H9 (cell line): Measurements from ENCODE around the gene ADGRD1. TPM values are rescaled to one million over a fixed set of nuclear protein-coding genes. Genes with fewer than 3 reads are reported as not detected.
"Not testable (repeated sequence)": the region's sequence is repeated elsewhere in the genome, so short reads cannot be mapped to it uniquely, and the experiment has no call there.

Experiments
- DNase-seq: peaks from one replicate; pipeline ENCODE4 v3.0.0-alpha.2; 2017
- H2AFZ ChIP-seq: one replicate; pipeline ENCODE4 v1.6.1; 2013; ENCODE audit warnings: mild to moderate bottlenecking, low read length, control low read depth, moderate library complexity
- H2AK5ac ChIP-seq: 2 replicates; pipeline ENCODE4 v1.6.1; 2013; ENCODE audit warnings: low read length, control low read depth, mixed read lengths; ENCODE audit not compliant: insufficient read length
- H2BK120ac ChIP-seq: one replicate; pipeline ENCODE4 v1.6.1; 2013; ENCODE audit warnings: low read depth, mild to moderate bottlenecking, low read length, control low read depth, inconsistent platforms; ENCODE audit not compliant: poor library complexity, severe bottlenecking
- H2BK12ac ChIP-seq: 2 replicates; pipeline ENCODE4 v1.6.1; 2013; ENCODE audit warnings: low read length, control low read depth, mixed read lengths, low read depth; ENCODE audit not compliant: insufficient read length
- H2BK15ac ChIP-seq: 2 replicates; pipeline ENCODE4 v1.6.1; 2013; ENCODE audit warnings: low read depth, low read length, control low read depth
- H2BK20ac ChIP-seq: one replicate; pipeline ENCODE4 v1.6.1; 2013; ENCODE audit warnings: low read depth, mild to moderate bottlenecking, low read length, control low read depth, inconsistent platforms; ENCODE audit not compliant: poor library complexity, severe bottlenecking
- H2BK5ac ChIP-seq: 2 replicates; pipeline ENCODE4 v1.6.1; 2013; ENCODE audit warnings: low read length, control low read depth, mixed read lengths; ENCODE audit not compliant: insufficient read length
- H3K14ac ChIP-seq: 2 replicates; pipeline ENCODE4 v1.6.1; 2013; ENCODE audit warnings: low read length, control low read depth; ENCODE audit not compliant: insufficient read depth
- H3K18ac ChIP-seq: 2 replicates; pipeline ENCODE4 v1.6.1; 2013; ENCODE audit warnings: low read depth, mild to moderate bottlenecking, mixed read lengths, low read length, control low read depth; ENCODE audit not compliant: insufficient read length
- H3K23ac ChIP-seq: 2 replicates; pipeline ENCODE4 v1.6.1; 2013; ENCODE audit warnings: low read length, control low read depth, mixed read lengths, low read depth; ENCODE audit not compliant: insufficient read length
- H3K23me2 ChIP-seq: 2 replicates; pipeline ENCODE4 v1.6.1; 2013; ENCODE audit warnings: low read depth, mild to moderate bottlenecking, mixed read lengths, low read length, control low read depth; ENCODE audit not compliant: insufficient read length, poor library complexity, severe bottlenecking
- H3K27ac ChIP-seq: 2 replicates; pipeline ENCODE4 v1.5.1; 2013; ENCODE audit warnings: low read length, control low read depth, mixed read lengths, low read depth; ENCODE audit not compliant: insufficient read length
- H3K27me3 ChIP-seq: 2 replicates; pipeline ENCODE4 v1.6.1; 2013; ENCODE audit warnings: low read length, control low read depth, inconsistent platforms; ENCODE audit not compliant: insufficient read depth
- H3K4ac ChIP-seq: 2 replicates; pipeline ENCODE4 v1.6.1; 2013; ENCODE audit warnings: low read depth, mild to moderate bottlenecking, control low read depth, inconsistent platforms, low read length, moderate library complexity
- H3K4me1 ChIP-seq: 2 replicates; pipeline ENCODE4 v1.6.1; 2013; ENCODE audit warnings: low read length, control low read depth, inconsistent platforms; ENCODE audit not compliant: insufficient read depth
- H3K4me2 ChIP-seq: 2 replicates; pipeline ENCODE4 v1.6.1; 2013; ENCODE audit warnings: low read length, control low read depth, mixed read lengths; ENCODE audit not compliant: insufficient read length, insufficient read depth
- H3K56ac ChIP-seq: 2 replicates; pipeline ENCODE4 v1.6.1; 2013; ENCODE audit warnings: low read depth, mild to moderate bottlenecking, mixed read lengths, low read length, control low read depth; ENCODE audit not compliant: insufficient read length
- H3K79me1 ChIP-seq: 2 replicates; pipeline ENCODE4 v1.6.1; 2013; ENCODE audit warnings: low read depth, mild to moderate bottlenecking, moderate library complexity, low read length, control low read depth, inconsistent platforms; ENCODE audit not compliant: insufficient read depth, poor library complexity, severe bottlenecking
- H3K79me2 ChIP-seq: 2 replicates; pipeline ENCODE4 v1.6.1; 2013; ENCODE audit warnings: low read length, control low read depth, inconsistent platforms; ENCODE audit not compliant: insufficient read depth
- H3K9ac ChIP-seq: 2 replicates; pipeline ENCODE4 v1.6.1; 2013; ENCODE audit warnings: low read length, control low read depth, mixed read lengths; ENCODE audit not compliant: insufficient read length; ENCODE audit errors: extremely low read depth
- H3K9me3 ChIP-seq: one replicate; pipeline ENCODE4 v1.6.1; 2013; ENCODE audit warnings: low read depth, low read length, inconsistent platforms; ENCODE audit not compliant: control insufficient read depth
- H3T11ph ChIP-seq: one replicate; pipeline ENCODE4 v1.6.1; 2013; ENCODE audit warnings: mild to moderate bottlenecking, low read length, control low read depth, inconsistent platforms
- H4K20me1 ChIP-seq: one replicate; pipeline ENCODE4 v1.6.1; 2013; ENCODE audit not compliant: control insufficient read depth, insufficient read length, insufficient read depth
- H4K5ac ChIP-seq: 2 replicates; pipeline ENCODE4 v1.6.1; 2013; ENCODE audit warnings: low read depth, mild to moderate bottlenecking, mixed read lengths, low read length, control low read depth; ENCODE audit not compliant: insufficient read length
- H4K8ac ChIP-seq: replicated peaks from 2 replicates; pipeline ENCODE4 v1.6.1; 2013; ENCODE audit warnings: low read length, control low read depth, mixed read lengths, low read depth; ENCODE audit not compliant: insufficient read length
- H4K91ac ChIP-seq: 2 replicates; pipeline ENCODE4 v1.6.1; 2013; ENCODE audit warnings: low read depth, mild to moderate bottlenecking, moderate library complexity, mixed read lengths, low read length, control low read depth; ENCODE audit not compliant: insufficient read length
- H3K27ac Mint-ChIP-seq, 3 experiments: 2 replicates in 2 of 3; 3 replicates in 1 of 3; pipeline ENCODE4 v1.8.0; 2020 to 2021; ENCODE audit warnings: mixed read lengths in 3 of 3, mild to moderate bottlenecking in 1 of 3, moderate library complexity in 1 of 3
- H3K27me3 Mint-ChIP-seq: 2 replicates; pipeline ENCODE4 v1.8.0; 2021; ENCODE audit warnings: low read depth, mild to moderate bottlenecking, moderate library complexity, mixed read lengths
- H3K36me3 Mint-ChIP-seq, 3 experiments: 2 replicates in 2 of 3; 3 replicates in 1 of 3; pipeline ENCODE4 v1.8.0; 2020 to 2021; ENCODE audit warnings: low read depth in 3 of 3, mixed read lengths in 3 of 3; ENCODE audit not compliant: insufficient read depth in 1 of 3
- H3K4me1 Mint-ChIP-seq, 2 experiments: 2 replicates each; pipeline ENCODE4 v1.8.0; 2020; ENCODE audit warnings: mixed read lengths in 2 of 2
- H3K4me3 Mint-ChIP-seq, 2 experiments: 2 replicates in 1 of 2; 3 replicates in 1 of 2; pipeline ENCODE4 v1.8.0; 2020 to 2021; ENCODE audit warnings: mild to moderate bottlenecking in 2 of 2, mixed read lengths in 2 of 2, moderate library complexity in 1 of 2
- H3K9me3 Mint-ChIP-seq, 2 experiments: 2 replicates in 1 of 2; 3 replicates in 1 of 2; pipeline ENCODE4 v1.8.0; 2020; ENCODE audit warnings: mild to moderate bottlenecking in 2 of 2, mixed read lengths in 2 of 2, moderate library complexity in 1 of 2
- CTCF ChIP-seq: fragments of 200-600 bp; sonication (generic); conservative IDR thresholded peaks from 3 replicates; pipeline ENCODE4 v1.8.0; 2021; ENCODE audit warnings: antibody characterized with exemption, mild to moderate bottlenecking
- WGBS: extraction: QIAGEN DNeasy Blood & Tissue Kit; methylation state at CpG from one replicate; pipeline ENCODE4 v1.1.7; 2013; ENCODE audit warnings: missing lambda C conversion rate, low lambda C conversion rate, mixed read lengths; ENCODE audit not compliant: insufficient read length; ENCODE audit errors: extremely low coverage; 5-methylcytosine and 5-hydroxymethylcytosine counted together
- total RNA-seq: library from RNA; stranded (reverse); gene quantifications from 2 replicates; pipeline ENCODE4 v1.2.1, GENCODE V29; 2021

Gene ADGRD1
- total RNA-seq, 1 experiment from 2014 or later, result 0.52 TPM

DNA sequence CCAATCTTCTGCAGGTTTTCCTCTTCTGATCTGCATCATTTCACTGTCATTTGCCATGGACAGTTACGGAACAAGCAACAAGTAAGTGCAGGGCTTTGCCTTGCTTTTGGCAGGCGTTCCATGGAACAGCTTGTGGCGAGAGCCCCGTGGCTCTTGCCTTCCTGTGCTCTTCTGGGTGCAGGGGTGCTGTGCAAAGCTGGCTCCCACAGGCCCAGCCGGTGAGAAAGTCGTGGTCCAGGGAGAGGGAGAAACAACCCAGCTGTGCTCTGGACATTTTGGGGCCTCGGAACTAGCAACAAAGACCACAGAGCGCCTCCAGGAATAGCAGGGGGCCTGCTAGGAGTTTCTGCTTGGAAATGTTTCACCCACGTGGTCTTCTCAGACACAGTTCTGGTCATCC lies 164.7 kb downstream of the ADGRD1 start:
- no peak overlapping the region for H4K5ac ChIP-seq
- no peaks in the 10 kb centered on the region for H3K79me1 ChIP-seq
- peaks cover 19% of the 10 kb centered on the region for H3K27me3 Mint-ChIP-seq
- H3K14ac ChIP-seq, result no peak overlapping the region
- no peak overlapping the region for H2BK5ac ChIP-seq
- H2AK5ac ChIP-seq, result no peak overlapping the region
- H3K4me1 ChIP-seq, result no peaks in the 10 kb centered on the region
- no peak overlapping the region for H3K18ac ChIP-seq
- H2AFZ ChIP-seq, result no peak overlapping the region
- no peak overlapping the region for H3K56ac ChIP-seq
- H2BK120ac ChIP-seq, result no peak overlapping the region
- no peak overlapping the region for H2BK20ac ChIP-seq
- H3K27me3 ChIP-seq, result no peaks in the 10 kb centered on the region
- H3K9me3 ChIP-seq, result no peaks in the 10 kb centered on the region
- DNase-seq, result peak; percentile 8
- H3K9me3 Mint-ChIP-seq, result no peaks in the 10 kb centered on the region
- no peak overlapping the region for H3K9ac ChIP-seq
- H3K79me2 ChIP-seq, result no peaks in the 10 kb centered on the region
- H4K91ac ChIP-seq, result no peak overlapping the region
- H3T11ph ChIP-seq, result no peak overlapping the region
- no peak for TF ChIP-seq CTCF
- H2BK15ac ChIP-seq, result no peak overlapping the region
- no peak overlapping the region for H2BK12ac ChIP-seq
- peaks cover 7 to 9% of the 10 kb centered on the region in 2 experiments for H3K4me1 Mint-ChIP-seq
- H3K4me3 Mint-ChIP-seq, result no peak overlapping the region
- no peak overlapping the region for H3K27ac Mint-ChIP-seq
- no peak overlapping the region for H4K8ac ChIP-seq
- no peak overlapping the region for H3K4ac ChIP-seq
- no peak overlapping the region for H3K4me2 ChIP-seq
- no peaks in the 10 kb centered on the region for H4K20me1 ChIP-seq
- H3K27ac ChIP-seq, result no peak overlapping the region
- H3K36me3 Mint-ChIP-seq, result no peaks in the 10 kb centered on the region
- no peak overlapping the region for H3K23ac ChIP-seq
- no peaks in the 10 kb centered on the region for H3K23me2 ChIP-seq
- no CpG with 5 or more reads among the region's 9 CpGs for WGBS

- peaks cover 19% of the 10 kb centered on the region for H3K27me3 Mint-ChIP-seq
- H3K9me3 Mint-ChIP-seq, H3K14ac ChIP-seq, H3K23me2 ChIP-seq, H4K8ac ChIP-seq, H2BK20ac ChIP-seq, H3K4me1 ChIP-seq, H3T11ph ChIP-seq, H4K91ac ChIP-seq, H3K27ac ChIP-seq, H3K4me2 ChIP-seq, H2BK120ac ChIP-seq, H3K4me1 Mint-ChIP-seq, H3K4me3 Mint-ChIP-seq, H3K79me1 ChIP-seq, H3K56ac ChIP-seq, H3K79me2 ChIP-seq, H2AK5ac ChIP-seq, H3K9me3 ChIP-seq, H2AFZ ChIP-seq, H3K27me3 ChIP-seq, H3K23ac ChIP-seq, H3K18ac ChIP-seq, H2BK15ac ChIP-seq, H4K5ac ChIP-seq, H3K27ac Mint-ChIP-seq, H4K20me1 ChIP-seq, H2BK12ac ChIP-seq, H2BK5ac ChIP-seq, H3K36me3 Mint-ChIP-seq, DNase-seq, H3K9ac ChIP-seq, H3K4ac ChIP-seq: not testable (repeated sequence)
- no CpG with 5 or more reads among the region's 8 CpGs for WGBS
Measured at GRCh38 chr12:131119345-131119744, 165.6 kb downstream of the ADGRD1 start.
